Measurements from ENCODE around the gene TTC7B.

Gene TTC7B

DNA sequence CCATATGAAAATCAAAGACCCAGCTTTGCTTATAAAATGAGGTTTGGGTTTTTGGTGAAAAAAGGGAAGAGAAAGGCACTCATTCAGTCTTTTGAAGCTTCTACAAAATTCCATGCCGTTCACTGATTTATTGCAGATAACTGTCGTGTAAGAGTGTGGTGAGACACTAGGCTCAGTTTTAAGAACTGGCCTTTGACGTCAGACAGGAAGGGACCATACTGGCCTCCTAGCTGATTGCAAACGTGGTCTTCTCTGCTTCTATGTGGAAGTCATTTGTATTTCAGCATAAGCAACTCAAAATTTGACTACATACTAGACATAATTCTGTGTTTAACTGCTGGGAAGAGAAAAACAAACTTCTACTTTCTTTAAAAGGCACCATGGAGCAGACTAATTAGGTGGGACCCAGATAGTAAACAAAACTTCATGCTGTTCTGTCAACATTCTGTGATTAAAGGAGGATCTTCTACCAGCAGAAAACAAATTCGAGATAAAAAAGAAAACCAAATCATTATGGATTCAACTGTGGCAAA lies 168.7 kb downstream of the TTC7B start:
- DNase-seq (ENCODE audit: low read depth), result no peak

- no peak for DNase-seq (ENCODE audit: low read depth)
Observed at GRCh38 chr14:90645842-90646443, 170.3 kb downstream of the TTC7B start.

GRCh38 chr14:90644882-90645281 lies 171.3 kb downstream of the TTC7B start:
- no peak for DNase-seq (ENCODE audit: low read depth)

- no peak for DNase-seq (ENCODE audit: low read depth)
Observed at GRCh38 chr14:90643982-90644670, 172.1 kb downstream of the TTC7B start.

DNA sequence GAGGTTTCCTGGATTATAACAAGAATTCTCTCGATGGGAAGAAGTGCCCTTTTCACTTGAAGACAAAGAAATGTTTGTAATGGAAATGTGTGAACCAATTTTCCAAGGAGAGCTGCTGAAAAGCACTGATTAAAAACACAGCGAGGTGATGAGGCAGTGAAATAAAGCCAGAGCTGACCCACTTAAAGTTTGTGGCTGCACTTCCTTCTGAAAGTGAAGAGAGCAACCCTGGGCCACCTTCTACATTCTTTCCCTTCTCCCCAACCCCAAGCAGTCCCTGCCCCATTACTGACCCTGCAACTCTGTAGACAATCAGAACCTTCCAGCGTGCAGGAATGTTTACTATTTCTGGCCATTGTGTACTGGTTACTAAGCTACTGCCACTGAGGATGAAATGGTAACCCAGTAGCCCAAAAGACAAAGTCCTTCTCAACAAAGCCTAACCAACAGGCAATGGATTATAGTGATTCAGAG lies 173.9 kb downstream of the TTC7B start:
- DNase-seq (ENCODE audit: low read depth), result no peak

DNA sequence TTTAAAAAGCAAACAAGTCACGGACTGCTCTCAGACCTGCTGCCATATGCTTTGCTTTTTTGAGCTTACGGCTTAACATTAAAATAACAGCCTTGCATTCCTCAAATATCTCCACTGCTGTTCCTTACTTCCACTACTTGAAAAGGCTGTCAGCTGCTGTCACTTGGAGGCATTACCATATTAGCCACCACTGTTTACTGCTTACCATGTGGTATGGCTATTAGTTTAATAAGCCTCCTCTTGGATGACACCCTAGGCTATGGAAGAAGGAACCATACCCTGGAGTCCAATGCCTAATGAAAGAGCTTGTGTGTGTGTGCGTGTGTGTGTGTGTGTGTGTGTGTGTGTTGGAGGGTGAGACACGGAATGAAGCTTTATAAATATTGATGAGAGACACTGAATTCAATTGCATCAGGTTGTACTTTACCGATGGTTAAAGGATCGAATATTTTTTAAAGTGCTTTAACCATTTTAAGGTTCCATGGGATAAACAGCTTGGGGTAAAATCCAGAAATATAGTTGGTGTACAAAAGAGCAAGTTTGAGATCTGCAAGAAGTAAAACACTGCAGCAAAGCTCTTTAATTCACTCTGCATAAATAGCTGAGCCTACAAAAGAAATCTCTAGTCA lies 174.5 kb downstream of the TTC7B start:
- no peak for DNase-seq (ENCODE audit: low read depth)

DNA sequence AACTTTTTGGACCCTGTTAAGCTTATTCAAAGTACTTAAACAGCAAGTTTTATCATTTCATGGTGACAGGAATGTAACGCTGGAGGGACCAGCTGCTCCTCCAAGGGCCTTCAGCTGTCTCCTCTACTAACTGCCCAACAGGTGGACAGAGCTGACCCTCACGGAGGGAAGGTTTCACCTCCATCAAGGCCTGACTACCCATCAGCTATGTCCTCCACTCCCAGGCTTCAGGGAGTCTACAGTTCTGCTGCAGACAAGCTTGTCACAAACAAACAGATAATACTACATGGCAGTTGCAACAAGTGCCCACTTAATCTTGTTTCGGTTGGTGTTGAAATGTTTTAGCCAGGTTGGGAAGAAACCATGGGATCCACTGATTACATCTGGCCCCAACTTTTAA lies 175.1 kb downstream of the TTC7B start:
- no peak for DNase-seq (ENCODE audit: low read depth)

GRCh38 chr14:90639641-90640040 lies 176.6 kb downstream of the TTC7B start:
- DNase-seq (ENCODE audit: low read depth), result no peak

- DNase-seq (ENCODE audit: low read depth), result no peak
Observed at GRCh38 chr14:90632871-90633270, 183.4 kb downstream of the TTC7B start.

DNA sequence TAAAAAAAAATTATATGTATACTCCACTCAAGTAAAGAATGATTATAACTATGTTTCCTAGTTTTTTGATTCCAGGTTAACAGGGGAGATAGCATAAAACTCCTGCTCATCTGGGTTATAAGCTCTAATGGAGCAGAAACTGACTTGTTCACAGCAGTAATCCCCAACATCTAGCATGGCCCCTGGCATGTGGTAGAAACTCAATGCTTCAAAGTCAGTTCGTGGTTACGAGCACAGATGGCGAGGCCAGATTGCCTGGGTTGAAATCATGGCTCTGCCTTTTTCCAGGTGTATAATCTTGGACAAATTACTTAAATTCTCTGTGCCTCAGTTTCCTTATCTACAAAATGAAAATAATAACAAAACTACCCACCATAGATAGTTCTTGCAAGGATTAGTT lies 183.8 kb downstream of the TTC7B start:
- DNase-seq (ENCODE audit: low read depth), result no peak

GRCh38 chr14:90630171-90630806 lies 185.9 kb downstream of the TTC7B start:
- DNase-seq (ENCODE audit: low read depth), result no peak

DNA sequence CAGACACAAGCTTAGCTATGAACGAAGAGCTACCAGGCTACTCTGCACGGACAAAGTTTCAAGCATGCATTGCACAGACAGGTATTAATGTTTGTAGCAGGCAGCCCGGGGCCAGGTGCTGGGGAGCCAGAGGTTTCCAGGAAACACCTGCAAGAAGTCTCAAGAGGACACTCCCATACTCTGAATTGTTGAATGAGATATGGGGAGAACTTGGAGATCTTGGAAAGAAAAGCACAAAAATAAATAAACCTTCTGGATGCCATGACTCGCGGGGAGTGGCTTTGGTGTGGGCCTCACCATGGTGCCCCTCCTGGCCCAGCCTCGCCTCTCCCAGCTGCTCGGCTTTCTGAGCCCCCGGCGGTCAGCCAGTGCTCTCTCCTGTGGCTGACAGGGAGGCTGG lies 186.8 kb downstream of the TTC7B start:
- no peak for DNase-seq (ENCODE audit: low read depth)

DNA sequence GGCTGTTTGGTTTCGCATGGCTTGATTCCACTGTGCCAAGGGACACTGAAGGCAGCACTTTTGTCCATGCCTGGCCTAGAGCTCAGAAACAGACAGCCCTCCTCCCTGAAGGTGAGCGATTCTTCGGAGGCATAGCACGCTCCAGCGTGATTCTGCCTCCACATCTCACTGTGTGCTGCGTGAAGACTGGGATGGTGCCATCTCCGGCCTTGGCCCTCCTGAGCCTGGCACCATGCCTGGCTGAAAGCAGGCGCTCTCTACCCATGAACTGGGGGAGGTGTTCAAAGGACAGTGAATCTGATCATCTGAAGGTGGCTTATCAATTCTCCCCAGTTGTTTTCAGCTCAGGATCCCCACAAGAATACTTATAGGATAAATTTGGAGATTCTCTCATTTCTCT lies 187.4 kb downstream of the TTC7B start:
- DNase-seq (ENCODE audit: low read depth), result no peak

DNA sequence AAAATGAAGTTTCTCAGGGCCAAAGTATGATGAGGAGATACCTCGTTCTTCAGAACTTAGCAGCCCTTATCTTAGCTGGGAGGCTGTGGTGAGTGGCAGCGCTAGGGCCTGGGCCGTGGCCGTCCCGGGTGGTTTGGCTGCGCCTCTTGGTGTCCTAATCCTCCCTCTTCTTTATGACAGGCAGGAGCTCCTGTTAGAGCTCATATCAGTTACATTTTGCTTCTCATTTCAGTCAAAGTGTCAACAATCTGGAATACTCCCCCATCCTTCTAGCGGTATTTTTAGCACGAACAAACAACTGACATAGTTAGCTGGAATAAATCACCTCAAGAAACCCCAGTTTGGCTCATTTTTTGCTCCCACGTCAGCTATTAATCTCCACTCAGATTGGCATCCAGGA lies 188.8 kb downstream of the TTC7B start:
- no peak for DNase-seq (ENCODE audit: low read depth)

GRCh38 chr14:90626550-90626949 lies 189.7 kb downstream of the TTC7B start:
- no peak for DNase-seq (ENCODE audit: low read depth)

DNA sequence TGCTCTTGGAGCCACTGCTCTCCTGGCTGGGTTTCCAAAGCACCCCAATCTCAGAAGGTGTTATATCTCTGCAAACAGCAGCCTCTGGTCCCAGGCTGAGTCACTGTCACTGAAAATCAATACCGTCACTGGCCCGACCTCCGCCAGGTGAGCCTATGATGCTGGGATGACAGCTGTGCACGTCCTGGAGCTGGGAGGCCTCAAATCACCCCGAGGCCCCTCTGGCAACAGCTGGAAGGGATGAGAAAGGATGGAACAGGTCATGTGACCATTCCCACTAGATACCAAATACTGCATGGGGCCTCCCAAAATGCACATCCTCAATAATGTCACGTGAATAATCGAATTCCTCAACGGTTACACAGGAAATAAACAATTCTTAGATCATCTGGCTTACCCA lies 190.8 kb downstream of the TTC7B start:
- no peak for DNase-seq (ENCODE audit: low read depth)

DNA sequence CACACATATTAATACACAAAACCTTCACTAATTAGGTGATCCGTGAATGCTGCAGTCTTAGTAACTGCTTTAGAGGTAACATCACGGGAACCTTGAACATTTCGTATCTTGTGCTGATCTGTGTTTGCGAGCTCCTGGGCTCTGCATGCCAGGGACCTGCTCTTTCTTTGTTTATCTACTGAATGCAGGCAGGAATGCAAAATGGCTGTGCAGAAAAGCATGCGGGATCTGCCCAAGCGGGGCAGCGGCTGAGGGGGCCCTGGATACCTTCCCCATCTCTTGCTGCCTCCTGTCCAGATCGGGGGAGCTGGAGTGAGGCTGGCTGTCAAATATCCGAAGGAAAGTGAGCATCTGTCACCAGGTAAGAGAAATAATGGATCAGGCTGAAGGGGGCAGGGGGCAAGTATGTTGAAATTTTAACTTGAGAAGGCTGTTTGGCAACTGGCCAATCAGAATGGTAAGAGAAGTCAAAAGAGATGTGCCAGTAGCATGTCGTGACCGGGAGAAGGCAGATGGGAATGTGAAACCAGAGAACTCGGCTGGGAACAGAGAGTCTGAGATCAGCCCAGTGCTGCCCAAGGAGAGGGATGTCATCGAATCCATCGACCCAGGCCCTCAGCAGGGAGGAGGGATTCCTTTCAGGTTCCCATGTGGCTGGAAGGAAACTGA lies 191.4 kb downstream of the TTC7B start:
- DNase-seq (ENCODE audit: low read depth), result no peak

DNA sequence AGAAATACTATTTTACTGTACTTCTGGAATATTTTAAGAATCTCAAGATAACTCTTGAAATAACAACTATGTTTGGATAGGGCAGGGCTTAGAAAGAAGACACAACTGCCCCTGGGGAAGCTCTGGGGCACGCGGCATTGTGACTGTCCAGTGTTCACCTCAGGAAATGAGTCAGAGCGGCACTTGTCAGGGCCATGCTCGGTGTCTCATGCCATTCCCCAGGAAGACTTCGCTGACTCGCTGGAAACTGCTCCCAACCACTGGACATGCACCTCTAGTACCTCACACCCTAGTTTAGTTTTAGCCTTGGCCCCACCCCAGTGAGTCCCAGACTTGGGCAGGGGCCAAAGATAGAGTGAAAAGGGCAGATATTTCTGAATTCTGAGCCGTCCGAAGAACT lies 192.0 kb downstream of the TTC7B start:
- no peak for DNase-seq (ENCODE audit: low read depth)

DNA sequence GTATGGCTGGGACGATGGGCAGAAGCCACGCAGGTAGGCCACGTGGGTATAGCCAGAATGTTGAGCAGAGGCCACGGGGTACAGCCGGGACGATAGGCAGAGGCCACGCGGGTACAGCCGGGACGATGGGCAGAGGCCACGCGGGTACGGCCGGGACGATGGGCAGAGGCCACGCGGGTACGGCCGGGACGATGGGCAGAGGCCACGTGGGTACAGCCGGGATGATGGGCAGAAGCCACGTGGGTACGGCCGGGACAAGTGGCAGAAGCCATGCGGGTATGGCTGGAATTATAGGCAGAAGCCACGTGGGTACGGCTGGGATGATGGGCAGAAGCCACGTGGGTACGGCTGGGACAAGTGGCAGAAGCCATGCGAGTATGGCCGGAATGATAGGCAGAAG lies 195.0 kb downstream of the TTC7B start:
- no peak for DNase-seq (ENCODE audit: low read depth)

DNA sequence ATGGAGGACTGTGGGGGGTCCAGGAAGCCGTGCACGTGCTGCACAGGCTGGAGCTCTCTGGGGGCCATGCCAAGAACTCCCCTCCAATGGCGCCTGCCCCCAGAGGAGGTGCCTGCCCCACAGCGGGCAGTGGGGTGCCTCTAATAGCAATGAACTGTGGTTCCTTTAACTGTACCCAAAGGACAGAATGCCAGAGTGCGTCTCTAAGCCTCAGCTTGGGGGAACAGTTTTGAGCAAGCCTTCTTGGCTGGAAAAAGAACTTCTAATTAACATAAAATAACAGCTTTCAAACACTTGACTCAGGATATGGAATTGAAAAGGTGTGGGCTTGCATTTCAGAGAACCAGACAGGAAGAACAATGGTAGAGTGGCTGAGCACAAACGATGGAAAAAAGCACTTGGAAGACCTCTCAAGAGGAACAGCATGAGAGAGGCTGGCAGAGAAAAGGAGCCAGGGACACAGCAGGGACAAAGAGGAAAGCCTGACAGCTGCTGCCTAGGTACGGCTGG lies 195.6 kb downstream of the TTC7B start:
- DNase-seq (ENCODE audit: low read depth), result no peak

DNA sequence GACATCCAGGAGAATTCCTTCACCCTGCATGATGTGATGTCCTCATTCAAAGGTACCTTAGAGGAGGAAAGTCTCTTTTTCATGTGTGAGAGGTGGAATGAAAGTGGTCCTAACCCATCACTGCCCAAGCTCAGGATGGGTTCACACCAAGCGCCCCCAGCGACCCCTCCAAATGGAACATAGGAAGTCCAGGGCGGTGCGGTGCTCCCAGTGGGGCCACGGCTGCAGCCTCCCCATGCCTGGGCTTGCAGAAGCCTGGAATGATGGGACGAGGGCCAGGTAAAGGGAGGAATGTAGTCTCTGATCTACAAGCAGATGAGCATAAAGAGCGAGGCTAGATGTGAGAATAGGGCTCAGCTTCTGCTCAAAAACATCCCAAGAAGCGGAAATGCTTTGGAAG lies 196.3 kb downstream of the TTC7B start:
- DNase-seq (ENCODE audit: low read depth), result no peak

DNA sequence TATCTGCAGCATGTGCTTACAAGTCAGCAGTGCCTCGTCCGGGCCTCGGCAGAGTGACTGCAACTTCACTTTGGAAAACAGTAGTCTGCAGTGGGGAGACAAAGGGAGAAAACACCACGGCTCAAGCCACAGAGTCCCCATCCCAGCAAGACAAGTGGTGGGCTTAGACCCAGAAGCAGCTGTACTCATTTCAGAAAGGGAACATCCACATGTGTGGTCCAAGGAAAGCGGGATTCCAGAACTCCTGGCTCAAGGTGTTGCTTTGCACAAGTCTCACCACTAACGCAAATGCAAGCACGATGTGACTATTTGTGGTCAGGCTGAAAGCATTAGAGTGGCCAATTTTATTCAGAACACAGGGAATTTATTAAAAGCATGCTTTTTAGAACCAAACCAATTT lies 198.3 kb downstream of the TTC7B start:
- no peak for DNase-seq (ENCODE audit: low read depth)

Measured in activated T-cell treated with anti-CD3 and anti-CD28 coated beads for 1 hour (primary cell).